T-helper 1 cell (primary cell): ENCODE measurements around the gene TMEM156.
A peak's percentile ranks its signal among the peaks of the same experiment; 100 is the strongest.
"Not testable (repeated sequence)": the region's sequence is repeated elsewhere in the genome, so short reads cannot be mapped to it uniquely, and the experiment has no call there.

Experiments used
- DNase-seq, 5 donors: peaks; one replicate each; pipeline ENCODE4 v3.0.0-alpha.2; 2012 to 2020

Gene TMEM156

GRCh38 chr4:38954727-38955126 is 77.5 kb downstream of the TMEM156 start:
- no peak for DNase-seq

- DNase-seq, result no peak
Measured at GRCh38 chr4:38952017-38952416, 80.2 kb downstream of the TMEM156 start.

DNA sequence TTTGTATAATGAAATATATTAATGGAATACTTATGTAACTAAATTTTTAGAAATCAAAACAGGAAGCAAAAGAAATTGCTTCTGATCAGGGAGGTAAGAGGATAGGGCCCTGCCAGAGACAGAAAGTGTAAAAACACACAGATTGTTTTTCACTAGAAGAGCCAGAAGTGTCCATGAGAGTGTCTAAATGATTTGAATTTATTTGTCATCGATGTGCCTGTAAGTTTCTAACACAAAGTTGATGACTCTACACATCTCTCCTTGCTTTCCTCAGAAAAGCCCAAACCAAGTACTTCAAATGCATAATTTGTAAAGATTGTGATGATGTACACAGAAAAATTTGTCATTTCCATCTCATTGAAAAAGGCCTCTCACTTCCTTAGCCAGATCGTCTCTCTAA is 80.6 kb downstream of the TMEM156 start:
- no peak for DNase-seq

GRCh38 chr4:38950734-38951133 is 81.5 kb downstream of the TMEM156 start:
- DNase-seq, result no peak

- no peak for DNase-seq
Measured at GRCh38 chr4:38950159-38950558, 82.0 kb downstream of the TMEM156 start.

DNA sequence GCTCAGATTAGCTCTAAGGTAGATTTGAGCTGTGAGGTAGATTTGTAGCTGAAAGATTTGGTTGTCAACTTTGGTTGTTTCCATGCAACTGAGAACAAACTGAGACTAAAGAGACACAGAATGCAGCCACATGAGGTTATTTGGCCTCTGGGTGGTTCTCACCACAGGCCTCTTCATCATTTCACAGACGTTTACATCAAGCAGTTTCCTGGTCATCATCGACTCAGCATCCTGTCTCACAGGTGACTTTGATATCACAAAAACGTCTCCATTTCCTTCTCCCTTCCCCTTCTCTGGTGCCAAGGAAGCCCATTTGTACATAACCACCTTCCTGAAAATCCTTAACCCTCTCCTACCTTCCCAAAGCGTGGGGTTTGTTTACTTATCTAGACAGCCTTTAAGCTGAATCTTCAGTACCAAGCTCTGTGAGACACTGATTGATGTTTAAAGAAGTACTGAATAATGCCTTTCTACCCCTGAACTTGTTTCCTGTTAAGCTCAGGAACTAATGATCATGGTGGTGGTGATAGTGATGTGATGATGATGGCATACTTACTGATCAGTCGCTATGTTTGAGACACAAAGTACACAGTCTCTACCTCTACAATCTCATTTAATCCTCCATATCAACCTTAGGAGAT is 82.7 kb downstream of the TMEM156 start:
- peak in 4 of 5 donors; percentile 23 to 76 (median 35) for DNase-seq

DNA sequence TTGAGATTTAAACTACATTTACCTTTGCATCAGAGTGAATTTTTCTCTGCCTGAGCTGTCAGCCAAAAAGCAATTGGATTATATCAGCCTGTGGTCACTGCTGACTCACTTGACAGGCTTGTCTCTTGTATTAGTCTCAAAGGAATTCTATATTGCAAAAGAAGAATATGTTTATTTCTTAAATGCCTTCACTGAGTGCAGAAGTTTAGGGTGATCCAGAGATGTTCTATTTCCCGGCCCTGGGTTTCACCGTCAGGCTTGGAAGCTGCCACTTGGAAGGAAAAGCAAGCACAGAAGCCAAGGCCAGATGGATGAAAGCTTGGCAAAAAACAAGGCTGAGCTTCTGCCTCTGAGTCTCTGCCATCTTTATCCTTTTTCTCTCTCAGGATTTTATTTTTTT is 83.7 kb downstream of the TMEM156 start:
- DNase-seq, result no peak

DNA sequence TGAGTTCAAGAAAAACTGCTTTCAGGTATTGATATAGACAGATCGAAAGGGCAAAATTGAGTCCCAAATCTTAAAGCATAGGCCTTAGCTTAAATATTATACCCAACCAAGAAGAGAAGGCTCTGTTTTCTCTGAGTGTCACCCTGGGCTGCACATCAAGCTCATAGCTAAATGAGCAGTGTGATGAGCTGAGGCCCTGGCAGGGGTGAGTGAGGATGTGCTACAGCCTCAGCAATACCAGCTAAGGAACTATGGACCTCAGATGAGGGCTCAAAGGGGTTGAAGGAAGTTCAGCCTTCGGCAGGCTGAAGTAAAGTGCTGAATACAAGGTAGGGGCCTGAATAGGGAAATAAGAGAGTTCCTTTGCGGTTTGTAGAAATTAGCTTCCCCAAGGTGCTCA is 85.3 kb downstream of the TMEM156 start:
- DNase-seq, result no peak

GRCh38 chr4:38944440-38944839 is 87.8 kb downstream of the TMEM156 start:
- DNase-seq, result no peak

DNA sequence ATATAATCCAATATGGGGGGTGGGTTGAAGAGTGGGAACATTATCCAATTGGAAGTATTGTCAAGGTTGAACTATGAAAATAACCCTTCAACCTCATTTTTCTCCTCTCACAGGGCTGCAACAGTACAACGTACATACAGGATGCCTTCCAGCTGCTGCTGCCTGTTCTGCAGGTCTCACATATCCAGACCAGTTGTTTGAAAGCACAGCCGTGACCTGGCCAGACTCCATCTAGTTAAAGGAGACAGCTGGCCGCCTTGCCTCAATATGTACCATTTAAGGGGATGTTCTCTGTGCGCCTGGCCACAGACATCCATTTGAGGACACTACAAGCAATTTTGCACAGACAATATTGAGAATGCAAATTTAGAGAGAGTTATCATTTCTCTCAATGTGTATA is 88.9 kb downstream of the TMEM156 start:
- no peak for DNase-seq

DNA sequence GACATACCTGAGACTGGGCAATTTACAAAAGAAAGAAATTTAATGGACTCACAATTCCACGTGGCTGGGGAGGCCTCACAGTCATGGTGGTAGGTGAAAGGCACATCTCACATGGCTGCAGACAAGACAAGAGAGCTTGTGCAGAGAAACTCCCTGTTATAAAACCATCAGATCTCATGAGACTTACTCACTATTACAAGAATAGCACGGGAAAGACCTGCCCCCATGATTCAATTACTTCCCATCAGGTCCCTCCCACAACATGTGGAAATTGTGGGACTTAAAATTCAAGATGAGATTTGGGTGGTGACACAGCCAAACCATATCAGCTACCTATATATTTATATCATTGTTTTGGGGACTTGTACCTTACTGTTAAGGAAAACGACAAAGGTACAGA is 90.3 kb downstream of the TMEM156 start:
- not testable (repeated sequence) for DNase-seq

DNA sequence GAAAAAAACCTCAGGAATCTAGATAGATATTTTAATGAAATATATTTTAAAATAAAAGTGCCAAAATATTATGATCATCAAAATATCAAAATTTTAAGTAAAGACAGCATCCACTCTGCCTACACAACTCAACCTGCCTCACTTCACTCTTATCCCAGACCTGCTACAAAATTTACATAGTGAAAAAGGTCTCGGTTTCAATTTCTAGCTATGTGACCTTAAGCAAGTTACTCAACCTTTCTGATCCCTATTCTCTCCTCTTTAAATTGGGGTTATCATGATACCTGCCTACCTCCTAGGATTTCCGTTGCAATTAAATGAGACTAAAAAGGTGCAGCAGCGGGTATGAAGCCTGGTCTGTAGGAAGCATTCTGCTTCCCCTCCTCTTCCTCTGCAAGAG is 91.7 kb downstream of the TMEM156 start:
- no peak for DNase-seq

DNA sequence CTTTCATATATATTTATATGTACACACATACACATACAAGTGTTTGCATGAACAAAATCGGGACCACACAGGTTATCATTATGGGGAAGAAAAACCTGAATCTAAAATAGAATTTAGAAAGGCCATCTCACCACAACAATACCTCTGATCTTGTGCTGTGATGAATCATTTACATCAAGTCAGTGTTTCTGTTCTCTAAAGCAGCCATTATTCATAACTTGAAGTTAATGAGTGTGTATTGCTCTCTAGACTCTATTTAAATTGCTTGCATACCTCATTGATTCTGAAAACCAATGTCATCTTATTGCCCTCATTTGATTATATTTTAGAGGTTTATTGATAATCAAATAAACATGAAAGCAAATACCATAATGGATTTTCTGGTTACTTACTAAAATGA is 93.0 kb downstream of the TMEM156 start:
- no peak for DNase-seq

DNA sequence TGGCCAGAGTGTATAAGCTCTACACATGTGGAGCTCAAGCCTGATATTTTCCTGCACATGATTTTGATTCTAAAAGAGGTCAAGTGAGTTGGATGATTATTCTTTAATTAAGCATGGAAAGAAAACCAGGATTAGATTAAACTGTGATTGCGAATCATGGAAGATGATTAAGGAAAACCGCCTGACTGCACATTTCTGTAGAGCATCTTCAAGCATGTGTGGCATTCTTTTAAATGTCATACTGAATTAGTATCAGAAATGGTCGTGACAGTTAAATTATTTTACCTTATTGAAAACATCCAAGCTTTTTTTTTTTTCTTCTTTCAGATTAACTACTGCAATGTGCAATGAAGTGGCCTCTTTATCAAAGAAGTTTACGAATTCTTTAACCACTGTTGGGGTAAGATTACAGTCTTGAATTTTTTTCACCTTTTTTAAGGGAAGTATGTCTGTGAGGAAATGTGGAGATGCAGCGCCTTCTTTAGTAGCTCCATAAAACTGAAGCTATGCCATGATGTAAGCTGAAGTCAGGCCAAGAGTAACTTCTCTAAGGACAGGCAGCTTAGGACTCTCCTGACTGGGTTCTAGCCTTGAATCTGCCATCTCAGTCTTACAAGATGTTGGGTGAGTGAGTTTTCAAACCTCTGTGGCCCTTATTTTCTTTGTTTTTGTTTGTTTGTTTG is 96.7 kb downstream of the TMEM156 start:
- no peak for DNase-seq

GRCh38 chr4:38931125-38931524 is 101.1 kb downstream of the TMEM156 start:
- no peak for DNase-seq

GRCh38 chr4:38930707-38931106 is 101.5 kb downstream of the TMEM156 start:
- DNase-seq, result no peak

- DNase-seq, result no peak
Measured at GRCh38 chr4:38930204-38930603, 102.0 kb downstream of the TMEM156 start.

DNA sequence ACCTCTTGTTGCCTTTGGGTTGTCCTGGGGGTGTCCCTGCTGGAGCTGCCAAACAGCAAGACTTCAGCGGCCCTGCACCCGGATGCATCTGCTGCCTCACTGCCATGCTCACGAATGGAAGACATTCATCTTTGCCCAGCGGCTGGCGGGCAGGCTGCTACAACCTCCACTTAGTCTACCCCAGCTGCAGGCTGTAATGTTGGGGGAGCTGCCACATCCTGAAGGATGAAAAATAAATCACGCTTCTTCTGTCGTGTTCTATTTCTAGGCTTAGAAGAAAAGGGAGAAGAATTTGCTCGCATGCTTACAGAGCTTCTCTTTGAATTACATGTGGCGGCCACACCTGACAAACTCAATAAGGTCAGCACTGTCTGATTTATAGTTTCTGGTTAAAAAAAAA is 103.2 kb downstream of the TMEM156 start:
- no peak for DNase-seq

- DNase-seq, result no peak
Measured at GRCh38 chr4:38928568-38928967, 103.6 kb downstream of the TMEM156 start.

DNA sequence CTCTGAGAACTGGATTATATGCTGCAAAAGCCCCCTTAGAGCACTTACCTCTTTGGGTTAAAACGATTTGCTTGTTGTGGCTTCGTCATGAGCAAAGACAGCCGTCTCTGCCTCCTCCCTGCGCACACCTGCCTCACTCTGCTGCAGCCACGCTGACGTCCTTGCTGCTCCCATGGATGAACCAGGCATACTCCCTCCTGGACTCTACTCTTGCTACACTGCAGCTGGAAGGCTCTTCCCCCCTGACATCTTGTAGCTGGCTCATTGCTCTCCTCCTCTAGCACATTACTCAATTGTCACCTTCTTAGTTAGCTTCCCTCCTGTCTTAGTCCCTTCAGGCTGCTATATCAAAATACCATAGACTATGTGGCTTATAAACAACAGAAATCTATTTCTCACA is 105.3 kb downstream of the TMEM156 start:
- no peak for DNase-seq

DNA sequence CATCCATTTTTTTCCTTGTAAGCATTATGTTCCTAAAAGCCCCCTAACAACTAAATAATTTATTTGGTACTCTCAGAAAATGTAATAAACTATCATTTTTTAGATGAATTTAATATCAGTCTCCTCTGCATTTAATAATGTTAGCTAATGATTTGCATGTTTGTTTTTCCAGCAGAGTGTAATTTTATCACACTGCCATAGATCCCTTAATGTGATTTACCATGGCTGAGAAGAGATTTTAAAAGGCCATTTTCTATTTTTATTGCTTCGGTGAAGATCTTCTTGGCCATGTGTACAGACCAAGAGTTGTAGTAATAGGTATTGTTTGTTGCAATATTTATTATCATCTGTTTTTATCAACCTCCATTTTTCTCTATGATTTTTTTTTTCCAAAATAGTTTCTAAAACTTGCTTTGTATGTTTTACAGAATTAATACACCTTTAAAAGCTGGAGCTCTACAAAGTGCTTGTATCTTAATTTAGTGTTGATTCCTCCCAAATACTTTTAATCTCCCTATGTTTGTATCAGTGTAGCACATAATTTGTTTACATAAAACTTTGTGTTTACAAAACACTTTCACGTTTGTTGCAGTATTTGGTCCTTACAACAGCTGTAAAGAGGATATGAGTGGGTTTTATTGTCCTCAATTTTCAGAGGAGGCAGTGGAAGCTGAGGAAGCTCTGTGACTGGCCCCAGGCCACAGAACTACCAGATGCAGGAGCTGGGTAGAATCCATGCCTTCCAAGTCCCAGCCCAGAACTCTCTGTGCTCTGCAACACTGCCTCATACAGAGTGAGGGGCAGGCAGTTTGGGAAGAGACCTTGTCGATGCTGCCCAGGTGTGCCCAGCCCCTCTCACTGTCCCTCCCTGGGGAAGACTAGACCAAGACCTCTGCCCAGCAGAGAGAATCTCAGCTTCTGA is 106.5 kb downstream of the TMEM156 start:
- DNase-seq, result no peak

DNA sequence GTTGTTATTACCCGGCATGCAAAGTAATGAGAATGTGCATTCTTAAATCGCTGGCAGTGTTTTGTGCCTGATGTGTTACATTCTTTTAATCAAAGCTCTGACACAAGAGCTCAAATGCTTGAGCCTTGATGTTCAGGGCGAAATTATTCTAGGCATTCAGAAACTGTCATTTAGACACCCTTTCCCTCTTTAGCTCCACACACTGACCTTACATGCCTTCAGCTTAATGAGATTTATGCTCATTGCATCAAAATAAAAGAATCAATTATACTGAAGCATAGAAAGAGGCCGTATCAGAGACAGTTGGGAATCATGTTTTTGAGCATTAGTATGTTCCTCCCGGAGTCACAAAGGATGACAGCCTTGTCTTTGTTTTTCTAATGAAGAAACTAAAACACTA is 107.9 kb downstream of the TMEM156 start:
- no peak for DNase-seq

GRCh38 chr4:38923746-38924145 is 108.5 kb downstream of the TMEM156 start:
- DNase-seq, result no peak

DNA sequence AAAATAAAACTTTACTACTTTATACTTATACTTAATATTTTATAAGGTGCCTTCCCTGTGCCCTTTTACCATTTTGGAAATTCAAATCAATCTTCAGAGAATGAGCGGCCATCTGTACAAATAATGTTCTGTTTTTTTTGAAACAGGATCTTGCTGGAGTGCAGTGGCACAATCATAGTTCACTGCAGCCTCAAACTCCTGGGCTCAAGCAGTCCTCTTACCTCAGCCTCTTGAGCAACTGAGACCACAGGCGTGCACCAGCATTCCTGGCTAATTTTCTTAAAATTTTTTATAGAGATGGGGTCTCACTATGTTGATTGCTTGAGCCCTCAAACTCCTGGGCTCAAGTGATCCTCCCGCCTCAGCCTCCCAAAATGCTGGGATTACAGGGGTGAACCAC is 111.1 kb downstream of the TMEM156 start:
- DNase-seq, result no peak
